SK-N-SH treated with all-trans-retinoic acid at 6 μM for 48 hours (cell line): ENCODE results near the gene INPP4B.

Experiments
- ATAC-seq: fragments of 200-7000 bp; cut with Tn5 transposase; 3 replicates; pipeline ENCODE4 v1.9.1; 2020; ENCODE audit warnings: mild to moderate bottlenecking, moderate library complexity
- ARNTL ChIP-seq: fragments of 450-650 bp; formaldehyde crosslinking; IDR thresholded peaks from 2 replicates; pipeline ENCODE4 v1.5.0; 2020; ENCODE audit warnings: low read depth, mild to moderate bottlenecking, moderate library complexity, borderline replicate concordance
- BACH2 ChIP-seq: fragments of 250-450 bp; sonication (Bioruptor Pico); IDR thresholded peaks from 2 replicates; pipeline ENCODE4 v1.9.0; 2021; ENCODE audit warnings: mild to moderate bottlenecking, borderline replicate concordance
- CREB5 ChIP-seq: fragments of 250-450 bp; sonication (Bioruptor Pico); IDR thresholded peaks from 2 replicates; pipeline ENCODE4 v1.5.1; 2020; ENCODE audit warnings: low read depth, mild to moderate bottlenecking, moderate library complexity
- CSRNP3 ChIP-seq: fragments of 250-450 bp; sonication (Bioruptor Pico); IDR thresholded peaks from 2 replicates; pipeline ENCODE4 v1.5.1; 2021; ENCODE audit warnings: mild to moderate bottlenecking, moderate library complexity
- ESRRG ChIP-seq: fragments of 250-450 bp; sonication (Bioruptor Pico); IDR thresholded peaks from 2 replicates; pipeline ENCODE4 v1.6.1; 2021; ENCODE audit warnings: mild to moderate bottlenecking
- GLIS3 ChIP-seq: fragments of 250-450 bp; sonication (Bioruptor Pico); IDR thresholded peaks from 2 replicates; pipeline ENCODE4 v1.5.0; 2020; ENCODE audit warnings: mild to moderate bottlenecking, moderate library complexity
- ISL1 ChIP-seq: fragments of 250-450 bp; sonication (Bioruptor Pico); IDR thresholded peaks from 2 replicates; pipeline ENCODE4 v2.1.2; 2022; ENCODE audit warnings: mild to moderate bottlenecking, moderate library complexity
- OSR1 ChIP-seq: fragments of 250-450 bp; sonication (Bioruptor Pico); IDR thresholded peaks from 2 replicates; pipeline ENCODE4 v1.8.0; 2022; ENCODE audit warnings: moderate library complexity, mild to moderate bottlenecking, inconsistent platforms
- PATZ1 ChIP-seq: fragments of 250-450 bp; sonication (Bioruptor Pico); IDR thresholded peaks from 2 replicates; pipeline ENCODE4 v1.8.0; 2020; ENCODE audit warnings: mild to moderate bottlenecking, moderate library complexity, borderline replicate concordance
- POU6F1 ChIP-seq: fragments of 250-450 bp; sonication (Bioruptor Pico); IDR thresholded peaks from 2 replicates; pipeline ENCODE4 v1.8.0; 2021; ENCODE audit warnings: low read depth, mild to moderate bottlenecking, moderate library complexity, borderline replicate concordance
- PPARA ChIP-seq: fragments of 250-450 bp; sonication (Bioruptor Pico); IDR thresholded peaks from 2 replicates; pipeline ENCODE4 v1.5.0; 2020; ENCODE audit warnings: mild to moderate bottlenecking, borderline replicate concordance
- RARB ChIP-seq: fragments of 250-450 bp; sonication (Bioruptor Pico); IDR thresholded peaks from 2 replicates; pipeline ENCODE4 v1.8.0; 2021; ENCODE audit warnings: mild to moderate bottlenecking, moderate library complexity
- TCF4 ChIP-seq: fragments of 250-450 bp; sonication (Bioruptor Pico); IDR thresholded peaks from 2 replicates; pipeline ENCODE4 v1.8.0; 2021; ENCODE audit warnings: mild to moderate bottlenecking, moderate library complexity, borderline replicate concordance
- TOX ChIP-seq: fragments of 250-450 bp; sonication (Bioruptor Pico); IDR thresholded peaks from 2 replicates; pipeline ENCODE4 v1.8.0; 2021; ENCODE audit warnings: mild to moderate bottlenecking, moderate library complexity, borderline replicate concordance
- TSHZ2 ChIP-seq: fragments of 250-450 bp; sonication (Bioruptor Pico); IDR thresholded peaks from 2 replicates; pipeline ENCODE4 v1.5.0; 2020; ENCODE audit warnings: mild to moderate bottlenecking, moderate library complexity
- ZC3H10 ChIP-seq: fragments of 250-450 bp; sonication (Bioruptor Pico); IDR thresholded peaks from 2 replicates; pipeline ENCODE4 v1.5.1; 2021; ENCODE audit warnings: mild to moderate bottlenecking, moderate library complexity
- ZFP3 ChIP-seq: fragments of 250-450 bp; sonication (Bioruptor Pico); IDR thresholded peaks from 2 replicates; pipeline ENCODE4 v1.5.0; 2020; ENCODE audit warnings: mild to moderate bottlenecking, moderate library complexity
- ZFP30 ChIP-seq: fragments of 450-650 bp; formaldehyde crosslinking; IDR thresholded peaks from 2 replicates; pipeline ENCODE4 v1.5.0; 2022; ENCODE audit warnings: mild to moderate bottlenecking, moderate library complexity
- ZNF565 ChIP-seq: fragments of 450-650 bp; formaldehyde crosslinking; conservative IDR thresholded peaks from 2 replicates; pipeline ENCODE4 v1.5.0; 2020; ENCODE audit warnings: low read depth, mild to moderate bottlenecking, moderate library complexity
- ZNF70 ChIP-seq: fragments of 450-650 bp; formaldehyde crosslinking; IDR thresholded peaks from 2 replicates; pipeline ENCODE4 v1.5.0; 2020; ENCODE audit warnings: mild to moderate bottlenecking, moderate library complexity
- ZNF8 ChIP-seq: fragments of 450-650 bp; formaldehyde crosslinking; IDR thresholded peaks from 2 replicates; pipeline ENCODE4 v1.5.0; 2020; ENCODE audit warnings: mild to moderate bottlenecking, moderate library complexity

The INPP4B gene

GRCh38 chr4:142334931-142335330, 511.2 kb downstream of the INPP4B start:
- TF ChIP-seq CSRNP3 (CRISPR knock-in tag) (no peak), POU6F1 (CRISPR knock-in tag) (no peak), TCF4 (no peak), ZFP3 (no peak), CREB5 (CRISPR knock-in tag) (no peak), ZC3H10 (no peak)
- no peak for ATAC-seq

- TF ChIP-seq ZNF8 (CRISPR knock-in tag) (no peak), OSR1 (CRISPR knock-in tag) (no peak), ZFP30 (CRISPR knock-in tag) (no peak), ARNTL (CRISPR knock-in tag) (no peak), BACH2 (CRISPR knock-in tag) (no peak), RARB (CRISPR knock-in tag) (no peak), ESRRG (CRISPR knock-in tag) (no peak), TOX (CRISPR knock-in tag) (no peak), PPARA (no peak), ISL1 (CRISPR knock-in tag) (no peak), ZFP3 (no peak)
- no peak for ATAC-seq
Observed at GRCh38 chr4:142331646-142332045, 514.5 kb downstream of the INPP4B start.

GRCh38 chr4:142331132-142331531, 515.0 kb downstream of the INPP4B start:
- TF ChIP-seq ZFP3 = no peak
- no peak for TF ChIP-seq TCF4
- no peak for TF ChIP-seq ZNF565
- no peak for TF ChIP-seq BACH2 (CRISPR knock-in tag)
- TF ChIP-seq ZC3H10 = no peak
- no peak for TF ChIP-seq GLIS3
- TF ChIP-seq POU6F1 (CRISPR knock-in tag) = no peak
- no peak for TF ChIP-seq PATZ1 (CRISPR knock-in tag)
- no peak for TF ChIP-seq ARNTL (CRISPR knock-in tag)
- TF ChIP-seq TSHZ2 (CRISPR knock-in tag) = no peak
- no peak for TF ChIP-seq TOX (CRISPR knock-in tag)
- no peak for TF ChIP-seq ZNF70 (CRISPR knock-in tag)
- no peak for TF ChIP-seq ESRRG (CRISPR knock-in tag)
- no peak for TF ChIP-seq CSRNP3 (CRISPR knock-in tag)
- ATAC-seq = no peak
